ENCODE measurements around the gene ZNF654.

DNA sequence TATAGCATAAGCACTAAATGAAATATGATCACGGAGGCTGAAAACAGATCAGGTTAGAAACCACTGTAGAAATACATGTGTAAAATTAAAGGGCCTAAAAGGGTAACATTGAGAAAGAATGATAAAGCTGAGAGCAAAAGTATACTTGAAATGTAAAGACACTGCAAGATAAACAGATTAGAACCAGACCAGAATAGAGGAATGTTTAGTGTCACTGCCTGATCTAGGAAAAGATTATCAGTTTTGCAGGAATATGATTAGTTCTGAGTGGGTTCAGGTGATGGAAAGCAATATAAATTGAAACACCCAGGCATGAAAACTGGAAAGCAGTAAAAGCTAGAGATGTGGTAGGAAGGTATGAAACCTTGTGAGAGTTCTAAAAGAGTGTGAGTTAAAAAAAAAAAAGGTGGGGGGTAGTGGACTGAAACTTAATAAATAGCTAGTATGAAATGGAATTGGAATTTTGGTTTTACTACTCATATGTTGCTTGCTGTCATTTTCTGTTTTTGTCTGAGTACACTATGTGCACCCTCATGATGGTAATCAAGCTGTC, 74.7 kb downstream of the ZNF654 start:
- TF ChIP-seq ZNF274 (IDR thresholded peaks at IDR 0.05; ENCODE audit: low read depth, low read length) = no peak
- no peak for TF ChIP-seq YY1 (IDR thresholded peaks at IDR 0.05; ENCODE audit: insufficient read depth, insufficient read length)

All from NT2/D1 (cell line).